HG03095 (cell line): ENCODE results near the gene BORCS8.
"Not testable (repeated sequence)": the region's sequence is repeated elsewhere in the genome, so short reads cannot be mapped to it uniquely, and the experiment has no call there.

Experiments
- ATAC-seq: cut with Tn5 transposase; IDR thresholded peaks from one replicate; pipeline ENCODE4 v1.9.1; 2021; ENCODE audit warnings: moderate library complexity; ENCODE audit not compliant: unreplicated experiment

BORCS8 gene

DNA sequence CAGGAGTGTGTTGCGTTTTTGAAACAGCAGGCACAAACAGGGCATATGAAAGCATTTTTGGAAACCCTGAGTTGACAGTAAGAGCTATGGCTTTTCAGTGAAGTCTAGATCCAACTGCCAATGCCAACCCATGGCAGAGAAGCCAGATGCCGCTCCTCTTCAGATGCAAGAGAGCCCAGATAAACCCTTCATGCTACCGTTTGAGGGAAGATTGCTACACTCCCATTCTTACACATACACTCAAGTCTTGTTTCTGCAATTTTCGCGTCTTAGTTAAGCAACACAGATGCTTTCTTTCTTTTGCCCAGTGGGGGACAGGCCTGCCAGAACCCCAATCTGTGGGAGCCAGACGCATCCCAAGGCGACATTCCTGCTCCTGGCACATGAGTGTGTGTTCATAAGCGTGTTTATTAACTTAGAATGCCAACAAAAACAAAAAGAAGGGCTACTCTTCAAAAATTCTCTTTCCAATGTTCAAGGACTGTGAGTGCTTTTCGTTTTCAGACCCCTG, 10.4 kb downstream of the BORCS8 start:
- no peak for ATAC-seq

DNA sequence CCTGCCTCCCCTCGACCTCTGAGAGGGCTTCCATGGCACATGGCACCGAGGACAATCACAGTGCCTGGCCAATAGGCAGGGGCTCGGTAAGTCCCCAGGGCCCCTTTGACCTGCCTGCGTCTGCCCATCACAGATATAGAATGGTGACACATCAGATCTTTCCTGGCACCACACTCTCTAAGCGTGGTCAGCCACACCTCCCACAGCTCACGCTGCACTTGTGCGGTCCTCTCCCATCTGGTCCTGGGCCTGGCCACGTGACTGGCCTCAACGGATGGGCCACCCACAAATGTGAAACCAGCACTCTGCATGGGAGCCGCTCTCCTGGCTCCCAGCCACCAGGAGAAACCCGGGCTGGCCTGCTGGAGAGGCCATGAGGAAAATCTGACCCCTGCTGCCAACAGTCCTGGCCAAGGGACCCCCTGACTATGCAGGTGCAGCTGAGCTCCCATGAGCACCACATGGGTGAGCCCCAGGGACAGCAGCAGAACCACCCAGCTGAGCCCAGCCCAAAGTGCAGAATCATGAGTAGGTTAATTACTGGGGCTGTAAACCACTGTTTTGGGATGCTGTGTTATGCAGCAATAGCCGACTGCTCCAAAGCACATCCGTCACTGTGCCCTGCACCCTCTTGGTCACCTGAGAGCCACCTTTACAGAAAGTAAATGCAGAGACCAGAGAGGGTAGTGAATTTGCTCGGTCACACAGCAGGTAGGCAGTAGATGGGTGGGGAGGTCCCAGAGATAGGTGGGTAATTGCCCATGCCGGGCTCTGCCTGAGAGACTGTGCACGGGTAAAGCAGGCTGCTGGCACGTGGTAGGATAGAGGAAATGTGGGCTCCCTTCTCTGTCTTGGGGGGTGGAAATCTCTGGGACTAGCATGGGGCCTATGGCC, 12.2 kb downstream of the BORCS8 start:
- no peak for ATAC-seq

DNA sequence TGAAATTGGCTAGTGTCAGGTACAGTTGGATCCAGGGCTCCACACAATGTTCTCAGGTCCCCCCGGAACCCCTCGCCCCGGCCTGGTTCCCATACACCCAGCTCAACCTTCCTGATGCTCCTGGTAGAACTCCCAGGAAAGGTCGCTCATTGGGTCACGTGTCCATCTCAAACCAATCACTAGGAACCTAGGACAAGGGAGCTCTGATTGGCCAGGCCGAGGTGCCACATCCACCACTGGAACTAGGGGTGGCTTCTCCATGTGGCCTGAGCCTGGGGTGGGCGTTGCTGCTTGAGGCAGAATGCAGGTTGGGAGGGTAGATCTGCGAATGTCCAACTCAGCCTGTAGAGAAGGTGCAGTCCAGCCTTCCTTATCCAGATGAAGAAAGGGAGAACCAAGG, 15.0 kb downstream of the BORCS8 start:
- ATAC-seq = no peak

DNA sequence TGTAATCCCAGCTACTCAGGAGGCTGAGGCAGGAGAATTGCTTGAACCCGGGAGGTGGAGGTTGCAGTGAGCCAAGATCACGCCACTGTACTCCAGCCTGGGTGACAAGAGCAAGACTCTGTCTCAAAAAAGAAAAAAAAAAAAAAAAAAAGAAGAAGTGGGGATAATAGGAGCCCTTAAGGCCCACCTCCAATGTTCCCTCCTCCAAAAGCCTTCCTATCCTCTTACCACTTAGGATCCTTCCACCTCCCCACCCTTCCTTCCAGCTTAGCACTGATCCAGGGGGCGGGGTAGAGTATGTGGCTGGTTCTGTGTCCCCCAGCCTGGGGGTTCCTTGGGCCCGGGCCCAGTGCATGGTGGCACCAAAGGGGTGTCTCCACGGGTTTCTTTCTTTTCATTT, 18.7 kb downstream of the BORCS8 start:
- ATAC-seq = not testable (repeated sequence)

DNA sequence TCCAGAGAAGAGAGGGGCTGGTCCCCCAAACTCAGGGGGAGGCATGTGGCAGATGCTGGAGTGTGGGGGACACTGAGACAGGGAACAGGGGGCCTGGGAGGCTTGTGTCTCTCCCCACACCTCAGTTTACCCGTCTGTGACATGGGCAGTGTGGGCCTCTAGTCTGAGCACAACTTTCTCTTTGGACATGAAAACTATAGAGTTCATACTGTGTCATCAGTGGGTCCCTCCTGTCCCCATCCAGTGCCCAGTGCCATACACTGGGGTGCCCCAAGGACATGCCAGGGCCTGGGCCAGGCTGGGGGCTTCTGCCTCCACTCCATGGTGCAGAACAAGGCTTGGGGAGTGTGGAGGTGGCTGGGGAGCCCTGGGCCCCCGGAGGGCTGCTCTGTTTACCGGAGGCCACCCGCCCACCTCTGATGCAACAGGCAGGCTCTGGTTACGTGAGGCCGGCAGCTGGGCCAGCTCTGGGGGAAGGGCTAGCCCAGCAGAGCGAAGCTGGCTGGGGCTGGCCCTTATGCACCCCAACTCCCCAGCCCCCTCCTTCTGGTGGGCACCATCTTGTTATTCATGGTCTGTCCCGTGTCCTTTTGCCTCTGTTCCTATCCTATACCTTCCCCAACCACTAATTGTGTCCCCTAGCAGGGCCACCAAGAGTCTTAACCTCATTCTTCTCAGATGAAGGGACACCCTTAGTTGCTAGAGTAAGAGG, 20.0 kb downstream of the BORCS8 start:
- no peak for ATAC-seq

DNA sequence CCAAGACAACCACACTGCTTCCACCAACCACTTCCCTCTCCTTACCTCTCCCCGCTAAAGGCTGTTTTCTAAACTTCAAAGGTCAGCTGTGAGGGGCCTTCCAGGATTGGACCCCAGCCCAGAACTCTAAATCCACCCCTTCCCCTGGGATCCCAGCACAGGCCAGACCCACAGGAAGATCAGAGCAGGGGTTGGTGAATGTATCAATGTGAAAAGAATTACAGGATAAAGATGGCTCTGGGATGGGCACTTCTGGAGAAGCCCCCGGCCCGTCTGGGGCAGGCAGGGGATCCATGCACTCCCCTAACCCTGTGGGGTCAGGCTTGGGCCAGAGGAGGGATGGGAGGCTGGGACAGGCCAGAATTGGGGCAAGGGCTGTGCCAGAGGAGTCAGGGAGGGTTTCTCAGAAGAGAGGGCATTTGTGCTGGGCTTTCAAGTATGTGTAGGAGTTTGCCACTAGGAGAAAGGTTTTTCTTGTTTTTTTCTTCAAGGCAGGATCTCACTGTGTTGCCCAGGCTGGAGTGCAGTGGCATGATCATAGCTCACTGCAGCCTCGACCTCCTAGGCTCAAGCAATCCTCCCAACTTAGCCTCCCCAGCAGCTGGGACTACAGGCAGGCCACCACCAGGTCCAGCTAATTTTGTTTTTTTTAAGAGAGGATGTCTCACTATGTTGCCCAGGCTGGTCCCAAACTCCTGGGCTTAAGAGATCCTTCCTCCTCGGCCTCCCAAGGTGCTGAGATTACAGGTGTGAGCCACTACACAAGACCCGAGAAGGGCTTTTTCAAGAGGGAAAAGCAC, 20.9 kb downstream of the BORCS8 start:
- no peak for ATAC-seq

DNA sequence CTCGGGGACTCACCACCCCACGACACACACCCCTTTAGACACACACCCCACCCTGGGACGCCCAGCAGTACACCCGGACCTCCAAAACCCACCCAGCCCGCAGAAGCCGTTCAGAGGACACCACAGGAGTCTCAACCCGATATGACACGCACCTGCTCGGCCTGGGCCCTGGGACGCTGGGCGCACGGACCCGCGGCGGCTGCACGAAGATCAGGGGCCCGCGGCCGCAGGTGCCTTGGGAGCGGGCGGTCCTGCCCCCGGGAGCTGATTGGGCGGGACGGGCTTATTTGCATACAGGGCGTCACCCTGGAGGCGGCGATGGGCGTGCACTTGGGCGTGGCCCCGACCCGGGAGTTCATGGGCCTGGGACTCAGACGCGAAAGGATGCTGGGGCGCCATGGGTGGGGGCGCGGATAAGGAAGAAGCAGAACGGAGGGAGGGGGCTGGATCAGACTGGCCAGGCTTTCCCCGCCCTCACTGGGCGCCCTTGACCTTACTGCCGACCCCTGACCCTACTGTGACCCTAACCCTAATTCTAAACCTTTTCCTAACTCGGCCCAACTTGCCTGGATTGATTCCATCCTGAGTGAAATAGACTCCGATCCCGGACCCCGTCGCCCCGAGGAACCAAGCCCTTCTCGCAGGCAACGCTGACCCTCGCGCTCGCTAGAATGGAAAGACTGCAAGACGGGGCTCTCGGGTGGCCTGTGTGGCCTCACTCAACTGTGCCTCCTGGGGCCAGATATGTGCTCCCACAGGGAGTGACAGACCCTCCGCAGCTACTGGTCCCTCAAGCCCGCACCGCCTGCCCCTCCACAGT, 21.7 kb downstream of the BORCS8 start, which contains the start of gene MEF2B:
Gene MEF2B (minus strand): TSS at position 211 of the 820 bp plus-strand sequence. CDS start 19,528 bp downstream, outside the sequence.
- ATAC-seq = peak; percentile 81

DNA sequence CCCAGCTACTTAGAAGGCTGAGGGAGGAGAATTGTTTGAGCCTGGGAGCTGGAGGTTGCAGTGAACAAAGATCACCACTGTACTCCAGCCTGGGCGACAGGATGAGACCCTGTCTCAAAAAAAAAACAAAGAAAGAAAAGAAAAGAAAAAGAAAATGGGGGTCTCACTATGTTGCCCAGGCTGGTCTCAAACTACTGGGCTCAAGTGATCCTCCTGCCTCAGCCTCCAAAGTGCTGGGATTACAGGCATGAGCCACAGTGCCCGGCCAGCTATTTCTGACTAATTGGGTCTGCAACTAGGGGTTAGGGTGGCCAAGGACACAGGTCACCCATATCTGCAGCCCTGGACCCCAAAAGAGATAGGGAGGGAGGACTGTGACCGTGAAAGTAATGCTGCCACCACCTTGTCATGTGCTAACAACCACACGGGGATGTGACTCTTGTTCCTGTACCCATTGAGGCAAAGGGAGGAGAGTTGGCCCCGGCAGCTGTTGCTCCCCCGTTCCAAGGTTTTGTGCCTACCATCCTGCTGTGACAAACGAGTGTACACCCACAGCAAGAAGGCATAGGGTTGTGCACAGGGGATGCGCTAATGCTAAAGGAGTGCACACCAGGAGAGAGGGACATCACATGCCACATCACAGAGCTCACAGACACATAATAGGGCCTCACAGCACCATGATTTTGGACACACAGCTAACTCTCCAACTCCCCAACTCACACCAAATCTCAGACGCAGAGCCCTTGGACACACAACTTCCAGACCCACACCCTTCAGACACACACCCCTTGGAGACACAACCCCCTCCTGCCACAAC, 22.5 kb downstream of the BORCS8 start:
- ATAC-seq = no peak

DNA sequence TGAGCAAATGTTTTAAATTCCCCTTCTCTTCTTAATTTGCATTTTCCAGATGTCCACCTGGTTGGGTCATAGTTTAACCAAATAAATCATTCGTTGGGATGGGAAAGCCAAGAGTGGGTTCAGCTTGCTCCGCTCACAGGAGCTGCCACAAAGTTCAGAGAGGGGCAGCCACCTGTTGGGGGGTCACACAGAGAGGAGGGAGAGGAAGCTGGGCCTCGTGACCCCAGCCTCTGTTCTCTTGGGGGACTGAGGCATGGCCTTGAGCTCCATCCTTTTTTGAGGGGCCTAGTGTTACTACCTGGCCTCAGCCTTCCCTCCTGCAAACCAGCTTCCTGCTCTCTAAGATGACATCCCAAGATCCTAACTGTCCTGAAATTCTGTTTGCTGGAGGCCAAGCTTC, 24.3 kb downstream of the BORCS8 start:
- ATAC-seq = no peak

DNA sequence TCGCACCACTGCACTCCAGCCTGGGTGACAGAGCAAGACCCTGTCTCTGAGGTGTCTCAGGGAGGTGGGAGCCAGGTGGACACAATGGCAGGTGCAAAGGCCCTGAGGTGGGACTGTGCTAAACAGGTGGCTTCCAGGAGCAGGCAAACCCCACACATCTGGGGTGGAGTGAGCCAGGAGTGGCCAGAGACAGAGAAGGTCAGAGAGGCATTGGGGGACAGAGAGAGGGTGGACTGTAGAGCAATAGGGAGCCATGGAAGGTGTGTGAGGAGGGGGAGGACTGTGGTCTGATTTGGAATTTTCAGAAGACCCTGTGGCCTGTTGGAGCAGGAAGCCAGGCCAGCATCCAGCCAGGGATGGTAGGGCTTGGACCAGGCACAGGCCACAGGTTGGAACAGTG, 26.6 kb downstream of the BORCS8 start:
- no peak for ATAC-seq

DNA sequence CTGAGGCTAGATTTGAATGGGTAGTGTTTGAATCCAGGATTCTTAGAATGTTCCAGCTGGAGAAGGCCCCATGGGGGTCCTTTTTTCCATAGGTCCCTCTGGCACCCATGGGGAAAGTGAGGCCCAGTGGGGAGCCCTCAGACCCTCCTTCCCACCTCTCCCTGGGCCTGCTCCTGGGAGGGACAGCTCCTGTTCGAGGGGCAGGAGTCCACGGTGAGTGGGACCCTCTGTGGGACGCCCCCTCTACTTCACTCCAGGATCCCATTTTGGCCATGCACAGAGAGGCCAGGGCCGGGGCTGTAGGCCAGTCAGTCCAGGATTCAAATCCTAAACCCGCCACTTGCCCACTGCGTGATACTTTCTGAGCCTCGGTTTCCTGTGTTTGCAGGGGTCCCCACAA, 29.5 kb downstream of the BORCS8 start:
- ATAC-seq = no peak

DNA sequence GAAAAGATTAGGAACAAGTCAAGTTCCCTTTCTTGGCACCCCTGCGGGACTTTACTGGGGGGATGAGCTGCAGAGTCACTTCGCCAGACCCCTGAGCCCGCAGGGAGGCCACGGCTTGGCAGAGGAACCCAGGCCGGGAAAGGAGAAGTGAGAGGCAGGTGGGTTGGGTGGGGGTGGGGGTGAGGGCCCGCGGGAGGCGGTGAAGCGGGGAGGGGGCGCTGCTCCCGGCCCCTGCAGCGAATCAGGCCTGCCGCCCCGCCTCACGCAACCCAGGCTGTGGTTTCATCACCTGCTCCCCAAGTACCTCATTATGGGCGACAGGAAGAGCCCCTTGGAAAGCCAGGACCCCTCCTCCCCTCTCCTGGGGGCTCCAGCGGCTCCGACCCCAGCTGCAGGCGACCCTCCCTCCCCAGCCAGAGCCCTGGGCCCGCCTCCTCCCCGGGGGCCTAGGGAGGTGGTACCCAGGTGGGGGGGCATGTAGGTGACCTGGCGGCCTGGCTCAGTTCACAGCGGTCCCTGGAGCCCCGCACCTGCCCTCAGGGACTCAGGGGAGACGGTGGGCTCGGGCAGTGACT, 31.4 kb downstream of the BORCS8 start:
- no peak for ATAC-seq

DNA sequence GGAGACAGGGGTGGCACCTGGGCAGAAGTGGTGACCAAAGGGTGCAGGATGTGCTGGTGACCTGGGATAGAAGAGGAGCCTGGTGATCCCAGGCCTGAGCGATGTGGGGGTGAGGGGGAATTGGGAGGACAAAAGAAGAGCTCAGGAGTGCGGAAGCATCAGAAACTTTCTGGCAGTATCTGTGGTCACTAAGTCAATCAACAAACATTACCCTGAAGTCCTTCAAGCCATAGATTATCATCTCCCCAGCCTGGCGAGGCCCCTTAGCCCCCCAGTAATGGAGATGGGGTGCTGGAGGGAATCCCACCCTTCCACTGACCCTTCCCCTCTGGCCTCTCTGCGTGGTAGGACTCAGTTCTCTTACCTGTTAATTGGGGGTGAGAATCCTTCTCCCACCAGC, 32.4 kb downstream of the BORCS8 start:
- no peak for ATAC-seq

DNA sequence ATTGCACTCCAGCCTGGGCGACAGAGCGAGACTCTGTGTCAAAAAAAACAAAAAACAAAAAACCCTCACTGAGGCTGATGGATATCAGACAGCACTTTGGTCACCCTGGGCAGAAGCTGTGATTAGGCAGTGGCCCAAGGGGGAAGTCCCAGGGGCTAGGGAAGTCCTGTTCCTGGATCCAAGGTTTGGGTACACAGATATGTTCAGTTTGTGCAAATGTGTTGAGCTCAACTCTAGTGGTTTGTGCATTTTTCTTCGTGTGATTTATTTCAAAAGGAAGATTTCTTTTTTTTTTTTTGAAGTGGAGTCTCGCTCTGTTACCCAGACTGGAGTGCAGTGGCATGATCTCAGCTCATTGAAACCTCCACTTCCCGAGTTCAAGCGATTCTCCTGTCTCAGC, 34.1 kb downstream of the BORCS8 start:
- no peak for ATAC-seq

DNA sequence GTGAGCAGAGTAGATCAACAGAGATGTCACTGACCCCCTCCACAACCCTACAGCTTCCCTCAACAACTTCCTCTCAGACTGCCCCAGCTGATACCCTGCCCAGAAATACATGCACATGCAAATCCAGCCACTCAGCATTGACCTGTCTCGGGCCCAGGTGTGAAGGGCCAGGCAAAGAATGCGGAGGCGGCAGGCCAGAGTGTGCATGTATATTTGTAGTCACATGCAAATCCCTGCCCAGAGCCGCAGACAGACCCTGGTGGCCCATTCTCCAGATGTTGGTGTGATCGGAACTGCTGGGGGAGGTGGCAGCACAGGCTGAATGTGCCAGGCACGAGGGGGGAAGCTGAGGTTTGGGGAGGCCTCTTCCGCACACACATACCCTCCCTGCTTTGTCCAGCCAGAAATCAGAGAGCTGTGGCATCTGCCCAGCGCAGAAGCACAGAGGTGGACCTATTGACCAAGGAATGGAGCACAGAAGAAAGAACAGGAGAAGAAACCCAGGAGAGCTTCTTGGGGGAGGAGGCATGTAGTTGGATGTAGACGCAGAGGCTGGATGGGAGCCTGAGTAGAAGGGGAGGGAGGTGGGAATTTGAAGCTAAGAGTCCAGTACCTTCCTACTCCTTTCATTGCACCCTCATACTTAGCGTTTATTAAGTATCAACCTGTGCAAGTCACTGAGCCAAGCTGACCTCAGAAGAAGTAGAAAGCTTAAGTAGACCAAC, 36.3 kb downstream of the BORCS8 start:
- no peak for ATAC-seq

DNA sequence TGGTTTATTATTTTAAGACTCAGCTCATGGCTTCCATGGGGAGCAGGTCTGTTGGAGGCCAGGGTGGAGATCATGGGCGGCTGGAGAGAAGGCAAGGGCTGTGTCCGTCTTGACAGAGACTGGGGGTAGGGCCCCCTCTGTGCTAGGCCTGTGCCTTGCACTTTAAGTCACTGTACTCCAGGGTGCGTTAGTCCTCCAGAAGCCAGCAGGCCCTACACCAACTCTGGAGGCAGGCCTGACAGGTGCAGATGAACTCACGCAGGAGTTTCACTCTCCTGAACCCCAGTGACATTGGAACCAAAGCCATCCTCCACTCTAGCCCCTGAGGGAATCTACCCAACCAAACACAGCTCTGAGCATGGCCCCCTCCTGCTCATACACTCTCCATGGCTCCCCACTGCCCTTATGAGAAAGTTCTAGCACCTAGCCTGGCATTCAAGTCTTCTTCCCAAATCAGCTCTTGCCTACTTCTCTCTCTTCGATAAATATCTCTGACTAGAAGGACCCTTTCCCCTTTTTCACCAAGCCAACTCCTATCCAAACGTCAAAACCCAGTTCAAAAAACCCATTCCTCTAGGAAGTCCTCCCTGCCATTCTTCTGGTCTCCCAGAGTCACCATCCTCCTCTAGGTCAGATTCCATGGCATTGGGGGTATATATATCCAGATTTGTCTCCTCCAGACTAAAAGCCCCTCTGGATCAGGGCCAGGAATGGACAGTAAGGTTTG, 37.0 kb downstream of the BORCS8 start:
- no peak for ATAC-seq

DNA sequence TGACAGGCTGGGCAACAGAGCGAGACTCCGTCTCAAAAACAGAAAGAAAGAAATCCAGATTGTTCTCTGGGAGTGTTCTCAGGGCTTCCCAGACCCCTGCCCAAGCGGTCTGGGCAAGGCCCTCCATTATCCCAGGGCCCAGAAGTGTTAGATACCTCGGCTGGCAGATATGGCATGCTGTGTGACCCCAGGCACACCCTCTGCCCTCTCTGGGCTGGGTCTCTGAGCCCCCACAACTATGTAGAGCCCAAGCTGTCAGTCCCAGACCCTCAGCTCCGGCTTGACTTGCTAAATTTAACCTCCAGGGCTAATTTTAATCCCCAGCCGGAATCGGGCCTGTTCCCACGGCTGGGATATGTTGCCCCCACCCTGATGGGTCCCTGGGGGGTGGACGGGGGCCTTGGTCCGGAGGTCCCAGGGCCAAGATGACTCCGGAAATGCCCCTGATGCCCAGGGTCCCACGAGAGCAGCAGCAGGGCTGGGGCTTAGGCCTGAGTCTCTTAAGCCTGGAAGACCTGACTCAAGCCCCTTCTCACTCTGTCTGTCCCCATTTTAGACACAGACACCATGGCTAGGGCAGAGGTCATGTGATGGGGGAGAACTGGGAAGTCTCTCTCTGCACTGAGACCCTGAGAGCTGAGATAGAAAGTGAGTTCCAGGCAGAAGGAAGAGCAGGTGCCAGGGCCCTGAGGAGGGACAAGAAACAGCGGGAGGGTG, 39.1 kb downstream of the BORCS8 start:
- no peak for ATAC-seq
